OCI-LY1 (cell line): ENCODE data around the gene SUGCT.

ENCODE experiments used
- CTCF ChIP-seq: fragments of 200-600 bp; sonication (generic), shearing (Covaris generic); IDR thresholded peaks from 2 replicates; pipeline ENCODE4 v1.5.1; 2017; ENCODE audit warnings: mild to moderate bottlenecking, antibody characterized with exemption, low read length, moderate library complexity, mixed read lengths
- EZH2 ChIP-seq: fragments of 200-600 bp; sonication (generic), shearing (Covaris generic); IDR thresholded peaks from 2 replicates; pipeline ENCODE4 v1.8.0; 2017; ENCODE audit warnings: borderline replicate concordance, mixed run types, mild to moderate bottlenecking, antibody characterized with exemption, low read length, moderate library complexity, mixed read lengths

- TF ChIP-seq CTCF: no peak
- TF ChIP-seq EZH2: no peak
Observed at GRCh38 chr7:40777730-40778312, 643.0 kb downstream of the SUGCT start.
